ENCODE results near the gene CMTM1.
A peak's percentile ranks its signal among the peaks of the same experiment; 100 is the strongest.

Gene CMTM1

GRCh38 chr16:66520406-66521170 lies 45.7 kb upstream of the CMTM1 start:
- TF ChIP-seq CTCF (IDR thresholded peaks at IDR 0.05; ENCODE audit: borderline replicate concordance, insufficient read depth, low read depth, low read length) = no peak
- no peak overlapping the region for H3K4me3 ChIP-seq (ENCODE audit: low read depth, low read length)

GRCh38 chr16:66521252-66521713 lies 45.0 kb upstream of the CMTM1 start:
- H3K4me3 ChIP-seq (ENCODE audit: low read depth, low read length) = no peak overlapping the region
- no peak for TF ChIP-seq CTCF (IDR thresholded peaks at IDR 0.05; ENCODE audit: borderline replicate concordance, insufficient read depth, low read depth, low read length)

- H3K4me3 ChIP-seq (ENCODE audit: low read depth, low read length) = no peak overlapping the region
- no peak for TF ChIP-seq CTCF (IDR thresholded peaks at IDR 0.05; ENCODE audit: borderline replicate concordance, insufficient read depth, low read depth, low read length)
Measured at GRCh38 chr16:66521951-66522771, 44.1 kb upstream of the CMTM1 start.

- TF ChIP-seq CTCF (IDR thresholded peaks at IDR 0.05; ENCODE audit: borderline replicate concordance, insufficient read depth, low read depth, low read length) = no peak
- no peak overlapping the region for H3K4me3 ChIP-seq (ENCODE audit: low read depth, low read length)
Measured at GRCh38 chr16:66522816-66523590, 43.2 kb upstream of the CMTM1 start.

- no peak for TF ChIP-seq CTCF (IDR thresholded peaks at IDR 0.05; ENCODE audit: borderline replicate concordance, insufficient read depth, low read depth, low read length)
Measured at GRCh38 chr16:66523861-66524354, 42.3 kb upstream of the CMTM1 start.

GRCh38 chr16:66524601-66525164 lies 41.6 kb upstream of the CMTM1 start:
- peak overlapping the region; percentile 6 for H3K4me3 ChIP-seq (ENCODE audit: low read depth, low read length)
- 0 out of 2 replicates have a peak, but pooled peaks have one; percentile 19 for TF ChIP-seq CTCF (IDR thresholded peaks at IDR 0.05; ENCODE audit: borderline replicate concordance, insufficient read depth, low read depth, low read length)

More at GRCh38 chr16:66523861-66524354, 42.3 kb upstream of the CMTM1 start:
- no peak overlapping the region for H3K4me3 ChIP-seq (ENCODE audit: low read depth, low read length)

Data from GM12875 (cell line).